HG02884 (cell line): ENCODE results near the gene NTF3.

Experiments used
- ATAC-seq: cut with Tn5 transposase; IDR thresholded peaks from one replicate; pipeline ENCODE4 v1.9.1; 2021; ENCODE audit warnings: mild to moderate bottlenecking, moderate library complexity; ENCODE audit not compliant: unreplicated experiment

The NTF3 gene

DNA sequence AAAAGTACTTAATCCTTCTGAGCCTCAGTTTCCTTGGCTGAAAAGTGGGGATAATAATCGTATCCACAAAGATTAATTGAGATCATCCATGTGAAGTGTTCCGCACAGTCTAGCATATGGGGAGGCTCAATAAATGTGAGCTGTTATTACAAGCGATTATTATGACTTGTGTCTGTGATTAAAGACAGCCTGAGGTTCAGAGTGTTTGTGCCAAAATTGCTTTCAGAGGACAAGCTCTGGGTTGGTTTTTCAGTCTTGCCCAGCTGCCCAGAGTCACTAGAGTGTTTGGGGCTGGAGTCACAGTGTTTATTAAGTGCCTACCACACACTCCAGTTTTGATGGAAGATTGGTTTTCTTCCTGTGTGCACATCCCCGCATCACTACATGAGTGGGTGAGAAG is 53.5 kb downstream of the NTF3 start:
- no peak for ATAC-seq

- no peak for ATAC-seq
These were observed 55.2 kb downstream of the NTF3 start for GRCh38 chr12:5487076-5487475.

DNA sequence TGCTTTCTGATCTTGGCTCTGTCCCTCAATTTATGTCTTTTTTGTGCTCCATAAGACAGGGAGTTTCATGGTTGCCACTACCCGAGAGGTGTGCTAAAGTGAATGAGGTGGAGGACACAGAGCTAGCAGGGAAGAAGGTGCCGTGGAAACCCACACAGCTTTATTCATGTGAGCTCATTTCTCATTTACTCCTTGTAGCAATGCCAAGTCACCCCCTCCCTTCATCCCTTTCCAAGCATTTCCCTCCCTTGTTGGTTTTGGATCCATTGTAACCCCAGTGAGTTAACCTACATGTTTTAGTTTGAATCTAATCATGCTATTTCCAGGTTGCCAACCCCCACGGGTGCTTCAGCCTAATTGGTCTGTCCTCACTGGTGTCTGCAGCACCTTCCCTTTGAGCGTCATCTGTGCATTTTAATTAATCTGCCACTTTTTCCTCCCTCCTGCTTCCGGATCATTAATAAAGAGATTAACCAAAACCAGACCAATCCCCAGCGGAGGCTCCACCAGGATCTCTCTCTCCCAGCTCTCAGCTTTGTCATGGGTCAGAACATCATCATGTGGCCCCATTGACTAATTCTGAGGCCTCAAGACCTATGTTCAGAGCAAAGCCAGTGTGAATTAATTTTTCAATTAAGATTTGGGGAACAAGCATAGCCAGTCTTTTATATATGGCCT is 56.2 kb downstream of the NTF3 start:
- ATAC-seq = no peak

- ATAC-seq = no peak
These were observed 56.7 kb downstream of the NTF3 start for GRCh38 chr12:5488626-5488955.

- ATAC-seq = no peak
These were observed 57.1 kb downstream of the NTF3 start for GRCh38 chr12:5489017-5489416.

- no peak for ATAC-seq
These were observed 58.0 kb downstream of the NTF3 start for GRCh38 chr12:5489760-5490406.

DNA sequence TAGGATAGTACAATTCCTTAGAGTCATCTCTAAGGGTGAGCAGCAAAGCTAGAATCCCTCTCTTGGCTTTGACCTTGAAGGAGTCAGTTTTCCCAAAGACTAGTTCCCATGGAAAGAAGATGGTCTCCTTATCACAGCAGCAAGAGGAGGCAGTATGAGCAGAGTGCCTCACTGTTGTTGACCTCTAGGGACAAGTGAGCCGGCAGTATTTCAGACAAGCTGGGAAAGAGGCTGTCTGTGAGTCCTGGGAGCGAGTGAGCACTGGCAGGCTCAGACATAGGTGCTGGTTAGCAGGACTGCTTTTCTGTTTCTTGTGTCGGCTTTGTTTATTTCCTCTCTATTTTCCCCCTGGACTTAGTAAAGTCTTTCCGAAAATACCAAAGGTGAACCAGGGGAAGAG is 60.7 kb downstream of the NTF3 start:
- ATAC-seq = no peak

DNA sequence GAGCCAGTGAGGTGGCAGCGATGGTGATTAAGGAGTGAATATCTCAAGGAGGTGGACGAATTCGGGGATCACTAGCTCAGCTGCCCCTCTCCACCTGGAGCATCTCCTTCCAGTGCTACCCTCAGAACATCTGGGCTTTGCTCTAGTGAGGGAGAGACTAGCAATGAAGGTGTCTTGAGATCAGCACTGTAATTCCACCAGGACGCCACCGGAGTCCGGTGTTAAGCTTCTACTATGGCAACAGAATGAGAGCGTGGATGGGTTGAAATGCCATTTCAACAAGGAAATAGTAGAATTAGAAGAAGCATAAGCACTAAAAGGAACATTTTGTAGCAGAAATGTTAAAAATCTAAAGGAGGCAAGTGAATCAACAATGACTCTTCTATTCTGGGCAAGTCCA is 61.1 kb downstream of the NTF3 start:
- no peak for ATAC-seq

GRCh38 chr12:5494343-5494742 is 62.4 kb downstream of the NTF3 start:
- no peak for ATAC-seq

DNA sequence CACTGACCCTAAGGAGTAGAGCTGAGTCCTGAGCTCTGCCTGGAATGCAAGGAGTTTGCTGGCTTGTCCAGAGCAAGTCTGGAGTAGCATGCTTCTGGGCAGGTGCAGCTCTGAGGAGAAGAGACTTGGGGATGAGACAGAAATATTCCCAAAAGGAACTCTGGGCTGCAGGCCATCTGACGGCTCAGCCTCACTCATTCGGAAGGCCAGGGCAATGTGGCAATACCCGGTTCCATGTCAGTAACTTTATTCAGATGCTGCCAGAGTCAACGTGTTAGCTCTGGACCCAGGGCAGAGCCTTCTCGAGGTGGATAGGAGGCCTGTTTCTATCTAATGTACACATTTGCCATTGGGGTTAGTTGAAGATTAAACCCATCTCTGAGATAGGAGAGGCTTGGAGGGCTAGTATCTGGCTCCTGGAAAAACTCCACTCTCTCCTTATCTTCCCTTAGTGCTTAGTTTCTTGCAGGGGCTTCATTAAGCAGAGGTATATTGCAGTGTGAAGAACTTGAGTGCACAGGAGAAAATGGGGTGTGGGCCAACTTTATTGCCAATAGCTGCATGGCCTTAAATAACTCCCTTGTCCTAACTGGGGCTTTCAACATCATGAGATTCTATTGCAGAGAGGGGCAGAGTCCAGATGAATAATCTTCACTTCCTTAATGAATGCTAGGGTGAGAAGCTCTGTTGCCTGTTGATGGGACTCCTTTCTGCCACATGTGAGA is 65.6 kb downstream of the NTF3 start:
- ATAC-seq = no peak

DNA sequence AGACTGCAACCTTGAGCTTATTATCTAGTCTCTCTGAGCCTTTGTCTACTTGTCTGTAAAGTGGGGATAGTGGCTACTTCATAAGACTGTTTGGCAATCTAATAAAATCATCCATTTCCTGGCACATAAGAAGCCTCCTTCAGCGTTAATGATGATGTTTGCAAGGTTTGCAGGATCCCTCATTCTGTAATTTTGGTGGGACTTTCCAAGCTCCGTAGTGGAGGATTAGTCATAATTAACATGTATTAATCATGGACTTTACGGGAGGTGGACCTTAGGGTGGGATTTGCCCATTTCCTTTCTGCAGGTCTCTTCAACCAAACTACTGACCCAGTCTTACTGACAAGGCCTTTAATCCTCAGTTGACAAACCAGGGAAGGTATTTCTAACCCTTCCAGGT is 66.2 kb downstream of the NTF3 start:
- no peak for ATAC-seq

DNA sequence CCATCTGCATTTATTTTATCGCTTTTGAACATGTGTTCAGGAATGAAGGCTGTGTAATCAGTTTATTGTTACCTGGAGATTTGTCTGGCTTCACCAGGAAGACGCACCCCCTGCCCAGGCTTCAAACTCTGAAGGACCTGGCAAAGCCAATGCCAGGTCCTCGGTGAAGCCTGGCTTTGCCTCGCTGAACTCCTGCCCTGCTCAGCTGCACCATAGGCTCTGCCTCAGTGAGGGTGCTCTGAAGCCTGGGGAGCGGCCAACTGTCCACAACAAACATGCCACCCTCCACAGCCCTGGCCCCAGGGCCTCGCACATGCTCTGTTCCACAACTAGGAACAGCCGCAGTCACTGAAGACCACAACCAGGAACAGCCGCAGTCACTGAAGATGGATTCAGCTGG is 66.9 kb downstream of the NTF3 start:
- no peak for ATAC-seq

DNA sequence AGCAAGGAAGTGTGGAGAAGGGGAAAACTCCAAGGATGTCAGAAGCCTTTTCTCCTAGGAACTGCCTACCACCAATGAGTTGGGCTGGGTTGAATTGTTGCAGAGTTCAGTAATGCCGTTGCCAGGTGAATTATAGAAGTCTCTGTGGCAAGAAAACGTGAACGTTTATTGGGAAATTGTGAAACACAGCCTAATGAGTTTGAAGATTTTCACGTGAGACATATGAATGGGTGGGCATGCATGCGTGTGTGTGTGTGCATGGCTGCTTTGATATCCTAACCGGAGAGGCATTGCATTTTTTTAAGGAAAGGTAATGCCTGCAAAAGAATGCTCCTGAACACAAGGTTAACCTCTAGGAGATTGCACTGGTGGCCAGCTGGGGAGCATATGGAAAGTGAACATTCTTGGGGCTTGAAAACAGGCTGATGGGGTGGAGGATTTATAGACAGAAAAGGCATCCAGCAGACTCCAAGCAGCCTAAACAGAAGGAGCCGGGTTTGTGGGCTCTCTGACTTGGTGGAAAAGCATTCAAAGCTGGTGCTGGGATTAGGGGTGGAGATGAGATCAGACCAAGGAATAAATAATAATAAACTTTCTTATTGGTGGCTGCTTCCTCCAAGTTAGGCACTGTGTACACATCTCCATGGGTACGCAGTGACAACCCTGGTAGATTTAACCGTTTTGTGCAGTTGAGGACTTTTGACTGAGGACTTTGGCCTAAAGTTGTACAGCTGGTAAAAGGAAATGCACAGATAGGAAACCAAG is 67.8 kb downstream of the NTF3 start:
- ATAC-seq = no peak

DNA sequence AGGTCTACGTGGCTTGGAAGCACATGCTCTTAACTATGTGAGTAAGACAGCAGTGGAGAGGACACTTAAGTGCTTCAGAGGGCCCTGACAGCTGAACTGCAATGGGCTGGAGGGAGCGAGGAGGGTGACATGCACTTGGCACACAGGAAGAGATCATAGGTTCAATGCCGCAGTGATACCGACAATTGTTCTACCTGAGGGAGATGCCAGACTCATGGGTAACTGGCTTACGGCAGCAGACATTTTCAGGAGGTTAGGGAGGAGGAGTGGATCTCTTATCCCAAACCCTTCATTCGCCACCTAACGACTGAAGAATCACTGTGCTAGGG is 68.4 kb downstream of the NTF3 start:
- no peak for ATAC-seq

DNA sequence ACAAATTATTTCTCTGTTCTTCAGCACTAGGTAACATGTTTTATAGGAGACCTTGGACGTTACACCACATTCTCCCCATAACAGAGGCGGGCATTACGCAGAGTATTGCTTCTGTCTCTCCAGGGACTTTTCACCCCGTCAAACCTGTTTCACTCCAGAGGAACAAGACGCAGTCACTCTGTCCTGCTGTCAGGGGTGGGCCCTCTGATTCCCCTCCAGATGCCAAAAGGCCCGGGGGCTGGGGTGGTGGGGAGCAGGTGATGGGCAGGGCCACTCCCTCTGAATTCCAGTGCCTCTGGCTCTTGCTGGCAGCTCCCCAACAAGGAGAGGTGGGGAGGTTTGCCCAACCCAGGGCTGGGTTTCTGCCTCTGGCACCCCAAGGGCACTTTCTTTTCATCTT is 71.9 kb downstream of the NTF3 start:
- no peak for ATAC-seq

DNA sequence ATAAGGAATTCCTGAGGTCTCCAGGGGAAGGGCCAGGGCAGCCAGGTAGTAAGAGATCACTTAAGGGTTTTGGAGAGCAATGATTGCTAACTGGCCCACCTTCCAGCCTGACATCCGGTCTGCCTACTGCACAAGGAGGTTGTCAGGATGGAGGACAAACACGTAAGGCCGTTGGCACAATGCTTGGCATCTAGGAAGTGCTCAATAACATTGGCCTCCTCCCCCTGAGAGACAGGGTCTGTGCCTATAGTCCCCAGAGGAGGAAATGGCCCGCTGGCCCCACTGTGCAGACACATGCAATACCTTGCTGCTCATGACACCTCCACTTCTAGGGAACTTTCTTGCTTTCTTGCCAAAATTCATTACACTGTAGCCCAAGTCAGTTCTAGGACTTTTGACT is 73.2 kb downstream of the NTF3 start:
- ATAC-seq = no peak

DNA sequence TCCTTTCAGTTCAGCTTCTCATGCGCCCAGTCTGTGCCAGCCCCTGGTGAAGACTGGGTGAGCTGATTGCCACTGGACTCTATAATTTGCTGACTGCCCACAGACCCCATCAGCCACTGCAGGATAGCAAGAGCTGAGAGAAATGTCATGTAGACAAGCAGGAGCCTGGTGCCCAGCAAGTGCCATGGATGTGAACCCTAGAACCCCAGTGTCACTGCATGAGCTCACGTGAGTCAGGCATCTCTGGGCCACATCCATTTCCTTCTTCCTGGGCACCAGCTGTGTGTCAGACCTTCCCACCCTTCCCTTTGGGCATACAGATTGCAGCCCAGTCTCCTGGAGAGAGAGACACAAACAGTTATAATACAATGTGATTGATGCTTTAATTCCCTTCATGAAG is 73.8 kb downstream of the NTF3 start:
- ATAC-seq = no peak

DNA sequence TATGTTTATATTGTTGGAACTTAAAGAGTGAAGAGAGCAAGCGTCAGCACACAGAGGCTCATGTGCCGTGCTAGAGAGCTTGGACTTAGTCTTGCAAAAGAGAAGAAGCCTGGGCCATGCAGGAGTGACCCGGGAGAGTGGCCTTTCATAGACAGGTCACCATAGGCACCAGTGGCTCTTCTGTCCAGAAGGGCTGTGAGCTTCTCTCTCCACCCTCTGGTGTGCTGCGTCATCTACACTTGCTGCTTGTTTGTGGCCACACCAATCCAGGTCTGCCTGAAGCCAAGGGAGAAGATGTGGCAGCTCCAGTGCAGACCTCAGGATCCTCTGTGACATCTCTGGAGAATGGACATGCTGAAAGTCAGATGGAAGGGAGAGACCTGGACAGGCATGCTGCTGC is 74.4 kb downstream of the NTF3 start:
- no peak for ATAC-seq

GRCh38 chr12:5506821-5507231 is 74.9 kb downstream of the NTF3 start:
- no peak for ATAC-seq

DNA sequence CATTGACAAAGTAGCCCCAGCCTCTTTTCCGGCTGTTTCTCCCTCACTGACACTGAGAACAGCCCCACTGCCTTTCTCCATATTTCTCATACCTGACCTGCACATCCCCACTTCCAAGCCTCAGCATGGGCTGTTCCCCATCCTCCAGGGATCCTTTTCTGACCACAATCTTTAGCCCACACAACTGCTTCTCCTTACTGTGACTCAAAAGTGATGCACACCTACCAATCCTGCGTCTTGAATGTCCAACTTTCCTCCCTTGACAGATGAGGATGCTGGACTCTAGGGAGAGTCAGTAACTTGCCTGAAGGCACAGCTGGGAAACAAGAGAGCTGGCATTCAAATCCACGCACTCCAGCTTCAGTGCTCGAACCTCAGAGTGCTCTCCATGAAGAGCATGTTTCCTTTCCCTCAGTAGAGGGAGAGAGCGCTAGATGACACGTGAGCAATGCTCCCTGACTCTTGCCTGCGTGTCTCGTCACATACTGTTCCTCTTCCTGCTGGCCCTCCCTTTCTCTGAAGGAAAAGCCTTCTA is 75.6 kb downstream of the NTF3 start:
- ATAC-seq = no peak

- no peak for ATAC-seq
These were observed 76.0 kb downstream of the NTF3 start for GRCh38 chr12:5507944-5508343.

DNA sequence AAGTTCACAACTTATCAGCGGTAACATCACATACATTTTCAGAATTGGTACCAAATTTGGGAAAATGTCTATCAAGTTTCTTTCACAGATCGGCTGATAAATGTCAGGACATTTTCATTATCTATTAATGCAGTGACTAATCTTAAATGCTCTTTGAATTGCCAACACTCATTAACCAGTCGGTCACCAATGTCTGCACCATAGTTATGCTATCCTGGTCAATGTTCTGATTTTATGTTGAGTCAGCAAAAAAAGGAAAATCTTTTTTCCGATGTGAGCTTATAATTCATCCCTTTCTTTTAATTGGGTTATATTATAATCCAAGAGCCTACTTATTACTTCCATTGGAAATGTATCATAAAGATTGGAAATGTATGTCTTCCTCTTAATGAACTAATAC is 77.2 kb downstream of the NTF3 start:
- ATAC-seq = no peak
